GM23338 (cell line): ENCODE measurements around the gene TRAK1. TPM values are rescaled to one million over a fixed set of nuclear protein-coding genes. Genes with fewer than 3 reads are reported as not detected.
"Not testable (repeated sequence)": the region's sequence is repeated elsewhere in the genome, so short reads cannot be mapped to it uniquely, and the experiment has no call there.

Experiments used
- ATAC-seq: fragments of 200-7000 bp; cut with Tn5 transposase; 3 replicates; pipeline ENCODE4 v1.9.1; 2020
- DNase-seq: peaks from one replicate; pipeline ENCODE4 v3.0.0-alpha.2; 2015; ENCODE audit warnings: low spot score
- H2AFZ ChIP-seq: fragments of 200-600 bp; sonication (generic); 2 replicates; pipeline ENCODE4 v1.8.0; 2016; ENCODE audit warnings: antibody characterized with exemption, mild to moderate bottlenecking, moderate library complexity
- H3F3A ChIP-seq: fragments of 200-600 bp; sonication (generic); replicated peaks from 2 replicates; pipeline ENCODE4 v1.8.0; 2017; ENCODE audit warnings: antibody characterized with exemption, mixed run types, low read depth
- H3K27ac ChIP-seq: fragments of 200-600 bp; sonication (generic); 2 replicates; pipeline ENCODE4 v1.6.1; 2016; ENCODE audit warnings: low read depth
- H3K27me3 ChIP-seq: fragments of 200-600 bp; sonication (generic); 2 replicates; pipeline ENCODE4 v1.8.0; 2016; ENCODE audit warnings: mild to moderate bottlenecking, mixed run types, moderate library complexity; ENCODE audit not compliant: insufficient read depth
- H3K36me3 ChIP-seq: fragments of 200-600 bp; sonication (generic); 2 replicates; pipeline ENCODE4 v1.8.0; 2016; ENCODE audit warnings: mild to moderate bottlenecking; ENCODE audit not compliant: insufficient read depth
- H3K4me1 ChIP-seq: fragments of 200-600 bp; sonication (generic); 2 replicates; pipeline ENCODE4 v1.8.0; 2016; ENCODE audit warnings: mild to moderate bottlenecking, moderate library complexity; ENCODE audit not compliant: insufficient read depth
- H3K4me2 ChIP-seq: fragments of 200-600 bp; sonication (generic); 2 replicates; pipeline ENCODE4 v1.7.1; 2017; ENCODE audit warnings: mixed run types
- H3K4me3 ChIP-seq: fragments of 200-600 bp; sonication (generic); 2 replicates; pipeline ENCODE4 v1.6.1; 2016; ENCODE audit warnings: mixed run types
- H3K79me2 ChIP-seq: fragments of 200-600 bp; sonication (generic); replicated peaks from 2 replicates; pipeline ENCODE4 v1.8.0; 2017; ENCODE audit warnings: mild to moderate bottlenecking; ENCODE audit not compliant: insufficient read depth
- H3K9me2 ChIP-seq: fragments of 200-600 bp; sonication (generic); 2 replicates; pipeline ENCODE4 v1.8.0; 2017; ENCODE audit not compliant: insufficient read depth
- H4K20me1 ChIP-seq: fragments of 200-600 bp; sonication (generic); replicated peaks from 2 replicates; pipeline ENCODE4 v1.8.0; 2017; ENCODE audit warnings: mild to moderate bottlenecking; ENCODE audit not compliant: insufficient read depth
- H3K27ac Mint-ChIP-seq: 2 replicates; pipeline ENCODE4 v1.8.0; 2020; ENCODE audit warnings: inconsistent platforms, mild to moderate bottlenecking, moderate library complexity, mixed read lengths
- H3K27me3 Mint-ChIP-seq: 3 replicates; pipeline ENCODE4 v1.8.0; 2022; ENCODE audit warnings: low read depth, mild to moderate bottlenecking, moderate library complexity, mixed read lengths, inconsistent platforms; ENCODE audit not compliant: insufficient read depth, poor library complexity
- H3K36me3 Mint-ChIP-seq: 3 replicates; pipeline ENCODE4 v1.8.0; 2021; ENCODE audit warnings: low read depth, mild to moderate bottlenecking, inconsistent platforms, moderate library complexity, mixed read lengths
- H3K4me1 Mint-ChIP-seq: 3 replicates; pipeline ENCODE4 v1.8.0; 2020; ENCODE audit warnings: mild to moderate bottlenecking, inconsistent platforms, mixed read lengths
- H3K4me3 Mint-ChIP-seq: 3 replicates; pipeline ENCODE4 v1.8.0; 2021; ENCODE audit warnings: moderate library complexity, mild to moderate bottlenecking, inconsistent platforms, mixed read lengths
- H3K9me3 Mint-ChIP-seq: 3 replicates; pipeline ENCODE4 v1.8.0; 2020; ENCODE audit warnings: moderate library complexity, mild to moderate bottlenecking, inconsistent platforms, mixed read lengths
- ETS1 ChIP-seq: IDR thresholded peaks from 2 replicates; pipeline ENCODE4 v1.6.1; 2016; ENCODE audit warnings: antibody characterized with exemption
- EZH2 ChIP-seq: fragments of 200-600 bp; sonication (generic); IDR thresholded peaks from one replicate; pipeline ENCODE4 v1.8.0; 2017; ENCODE audit warnings: antibody characterized with exemption, mild to moderate bottlenecking, low read depth; ENCODE audit not compliant: unreplicated experiment
- EZH2phosphoT487 ChIP-seq: fragments of 200-600 bp; sonication (generic); IDR thresholded peaks from one replicate; pipeline ENCODE4 v1.8.1; 2018; ENCODE audit warnings: antibody characterized with exemption; ENCODE audit not compliant: unreplicated experiment
- NANOG ChIP-seq: IDR thresholded peaks from 2 replicates; pipeline ENCODE4 v1.6.1; 2016; ENCODE audit warnings: antibody characterized with exemption, borderline replicate concordance
- POLR2AphosphoS5 ChIP-seq: IDR thresholded peaks from 2 replicates; pipeline ENCODE4 v1.6.1; 2016; ENCODE audit warnings: antibody characterized with exemption, low read depth
- STAT1 ChIP-seq: IDR thresholded peaks from one replicate; pipeline ENCODE4 v1.6.1; 2016; ENCODE audit warnings: antibody characterized with exemption; ENCODE audit not compliant: unreplicated experiment
- ZNF114 ChIP-seq: fragments of 250-450 bp; sonication (Bioruptor Pico); IDR thresholded peaks from 2 replicates; pipeline ENCODE4 v1.5.0; 2020; ENCODE audit warnings: mild to moderate bottlenecking, moderate library complexity
- ZNF462 ChIP-seq: fragments of 250-450 bp; sonication (Bioruptor Pico); IDR thresholded peaks from 2 replicates; pipeline ENCODE4 v1.5.0; 2020; ENCODE audit warnings: mild to moderate bottlenecking, moderate library complexity
- polyA plus RNA-seq: library from polyadenylated mRNA; unstranded; fragments of >200 nt; fragmentation: Nextera tagmentation; extraction: Ambion mirVana; gene quantifications from 2 replicates; pipeline ENCODE4 v1.2.1, GENCODE V29; 2016
- total RNA-seq: library from RNA; depleted of rRNA; stranded (reverse); fragments of >200 nt; shearing (Covaris generic); gene quantifications from 2 replicates; pipeline ENCODE4 v1.2.3, GENCODE V29; 2014

TRAK1 gene
- total and polyA plus RNA-seq, 2 experiments from 2014 or later: 13.4 to 47.4 TPM

GRCh38 chr3:42102571-42102970, 11.4 kb downstream of the TRAK1 start:
- H3K9me3 Mint-ChIP-seq: peaks cover 24% of the 10 kb centered on the region
- H4K20me1 ChIP-seq: no peaks in the 10 kb centered on the region
- H3K27ac ChIP-seq: no peak overlapping the region
- no peaks in the 10 kb centered on the region for H3F3A ChIP-seq
- peaks cover 29% of the 10 kb centered on the region for H3K36me3 Mint-ChIP-seq
- H3K4me1 ChIP-seq: peaks cover 17% of the 10 kb centered on the region
- H3K9me2 ChIP-seq: no peaks in the 10 kb centered on the region
- DNase-seq: no peak
- peaks cover 6% of the 10 kb centered on the region; the same call in 1 of the 2 replicates for H3K36me3 ChIP-seq
- TF ChIP-seq STAT1 (no peak), ZNF114 (no peak), ZNF462 (CRISPR knock-in tag) (no peak), NANOG (no peak), EZH2 (no peak), EZH2phosphoT487 (no peak), ETS1 (no peak), POLR2AphosphoS5 (no peak)
- ATAC-seq: no peak
- H3K27me3 Mint-ChIP-seq: peaks cover 15% of the 10 kb centered on the region
- H3K4me2 ChIP-seq: no peak overlapping the region
- H3K4me3 Mint-ChIP-seq: no peak overlapping the region
- H3K27ac Mint-ChIP-seq: no peak overlapping the region
- H2AFZ ChIP-seq: no peak overlapping the region
- H3K4me3 ChIP-seq: no peak overlapping the region
- H3K79me2 ChIP-seq: peaks cover 4% of the 10 kb centered on the region
- H3K4me1 Mint-ChIP-seq: peaks cover 18% of the 10 kb centered on the region
- no peaks in the 10 kb centered on the region for H3K27me3 ChIP-seq

GRCh38 chr3:42103921-42104665, 12.9 kb downstream of the TRAK1 start:
- H3K27ac Mint-ChIP-seq: not testable (repeated sequence)

GRCh38 chr3:42105994-42106393, 14.8 kb downstream of the TRAK1 start:
- H3F3A ChIP-seq, H3K36me3 ChIP-seq, H3K4me1 ChIP-seq, H3K4me2 ChIP-seq, H4K20me1 ChIP-seq, H3K4me3 Mint-ChIP-seq, H3K27me3 ChIP-seq, H3K79me2 ChIP-seq, H3K9me2 ChIP-seq, H2AFZ ChIP-seq, ATAC-seq, H3K27ac Mint-ChIP-seq, H3K4me1 Mint-ChIP-seq, H3K27me3 Mint-ChIP-seq, H3K4me3 ChIP-seq, DNase-seq, H3K27ac ChIP-seq: not testable (repeated sequence)
- Mint-ChIP-seq H3K36me3 (peaks cover 29% of the 10 kb centered on the region), H3K9me3 (peaks cover 24% of the 10 kb centered on the region)

More at GRCh38 chr3:42103921-42104665, 12.9 kb downstream of the TRAK1 start:
- H3K27me3 ChIP-seq, ATAC-seq, H3K4me3 Mint-ChIP-seq, H3K4me2 ChIP-seq, H3K4me1 Mint-ChIP-seq, DNase-seq, H3K4me3 ChIP-seq, H3K79me2 ChIP-seq, H3K4me1 ChIP-seq, H3K36me3 ChIP-seq, H3K27me3 Mint-ChIP-seq, H4K20me1 ChIP-seq, H3K27ac ChIP-seq, H3K9me2 ChIP-seq, H3F3A ChIP-seq, H2AFZ ChIP-seq: not testable (repeated sequence)
- Mint-ChIP-seq H3K9me3 (peaks cover 24% of the 10 kb centered on the region), H3K36me3 (peaks cover 29% of the 10 kb centered on the region)
